GM19455 (cell line): Measurements from ENCODE around the gene IFT25.
"Not testable (repeated sequence)": the region's sequence is repeated elsewhere in the genome, so short reads cannot be mapped to it uniquely, and the experiment has no call there.

ENCODE experiments used
- ATAC-seq: cut with Tn5 transposase; IDR thresholded peaks from one replicate; pipeline ENCODE4 v1.9.1; 2021; ENCODE audit not compliant: unreplicated experiment

Gene IFT25

DNA sequence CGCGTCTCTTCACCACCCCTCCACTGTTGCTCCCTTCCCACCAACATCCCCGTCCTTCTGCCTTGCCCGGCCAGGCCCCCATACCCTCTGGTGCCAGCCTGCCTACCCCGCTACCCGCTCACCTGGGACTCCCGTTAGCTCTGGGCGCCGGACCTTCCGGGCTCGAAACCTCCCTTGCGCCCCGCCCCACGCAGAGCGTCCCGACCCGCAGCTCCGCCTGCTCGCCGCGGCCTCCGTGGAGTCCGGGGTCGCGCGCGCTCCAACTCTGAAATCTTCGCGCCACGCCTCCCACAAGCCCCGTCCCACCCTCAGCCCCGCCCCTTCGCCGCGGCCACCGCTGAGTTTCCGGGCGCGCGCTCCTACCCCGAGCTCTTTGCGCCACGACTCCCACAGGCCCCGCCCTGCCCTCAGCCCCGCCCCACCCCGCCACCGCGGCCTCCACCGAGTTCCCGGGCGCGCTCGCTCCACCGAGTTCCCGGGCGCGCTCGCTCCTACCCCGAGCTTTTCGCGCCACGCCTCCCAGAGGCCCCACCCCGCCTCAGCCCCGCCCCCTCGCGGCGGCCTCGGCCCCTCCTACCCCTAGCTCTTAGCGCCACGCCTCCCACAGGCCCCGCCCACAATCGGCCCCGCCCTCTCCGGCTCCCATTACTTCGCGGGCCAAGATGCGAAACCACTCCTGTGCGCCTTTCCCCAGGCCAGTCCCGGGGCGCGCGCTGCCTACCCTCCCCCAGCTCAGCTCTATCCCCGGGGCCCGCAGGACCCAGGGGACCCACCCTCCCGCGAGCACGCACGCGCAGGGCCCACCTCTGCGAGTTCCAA is at the start of gene IFT25:
TSS of gene IFT25 (minus strand) at position 267 of the 819 bp plus-strand sequence. CDS start 5,617 bp downstream, outside the sequence.
- ATAC-seq, result peak; percentile 67

DNA sequence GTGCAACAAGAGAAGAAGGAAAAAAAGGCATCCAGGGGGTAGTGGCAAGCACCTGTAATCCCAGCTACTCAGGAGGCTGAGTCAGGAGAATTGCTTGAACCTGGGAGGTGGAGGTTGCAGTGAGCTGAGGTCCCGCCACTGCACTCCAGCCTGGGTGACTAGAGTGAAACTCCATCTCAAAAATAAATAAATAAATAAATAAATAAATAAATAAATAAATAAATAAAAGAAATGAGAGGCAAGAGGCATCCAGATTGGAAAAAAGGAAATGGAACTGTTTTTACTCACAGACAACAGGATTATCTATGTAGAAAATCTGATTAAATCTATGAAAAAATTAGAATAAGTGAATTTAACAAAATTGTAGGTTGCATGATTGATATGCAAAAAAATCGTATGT is 49.0 kb upstream of the IFT25 start:
- not testable (repeated sequence) for ATAC-seq

DNA sequence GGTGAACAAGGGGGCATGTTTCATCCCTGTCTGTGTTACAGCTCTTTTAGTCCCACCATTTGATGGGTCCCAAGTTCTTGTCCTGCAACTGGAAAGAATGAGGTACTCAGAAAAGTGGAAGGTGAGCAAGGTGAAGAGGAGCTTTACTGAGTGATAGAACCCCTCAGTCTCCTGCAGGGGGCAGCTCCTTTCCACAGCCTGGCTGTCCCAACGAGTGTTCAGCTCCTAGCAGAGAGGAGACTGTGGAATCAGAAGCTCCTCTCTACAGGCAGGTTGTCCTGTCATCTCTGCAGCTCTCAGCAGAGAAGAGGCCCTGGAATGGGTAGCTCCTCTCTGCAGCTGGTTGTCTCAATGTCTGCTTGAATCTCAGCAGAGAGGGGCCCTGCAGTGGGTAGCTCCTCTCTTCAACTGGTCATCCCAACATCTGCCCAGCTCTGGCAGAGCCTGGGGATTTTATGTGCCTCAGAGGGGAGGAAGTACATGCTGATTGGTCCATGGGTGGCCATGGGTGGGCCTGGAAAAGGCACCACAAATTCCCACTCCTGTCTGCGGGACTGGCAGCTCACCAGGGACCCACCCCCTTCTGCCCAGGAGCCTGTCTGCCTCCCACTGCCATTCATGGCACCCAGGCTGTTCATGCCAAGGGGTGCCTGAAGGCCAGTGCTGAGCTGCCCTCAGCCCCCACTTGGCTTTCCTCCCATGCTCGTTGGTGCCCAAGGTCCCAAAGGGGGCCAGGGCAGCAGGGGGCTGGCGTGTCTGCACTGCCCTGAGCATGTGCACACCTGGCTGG is 46.8 kb upstream of the IFT25 start:
- ATAC-seq, result no peak

DNA sequence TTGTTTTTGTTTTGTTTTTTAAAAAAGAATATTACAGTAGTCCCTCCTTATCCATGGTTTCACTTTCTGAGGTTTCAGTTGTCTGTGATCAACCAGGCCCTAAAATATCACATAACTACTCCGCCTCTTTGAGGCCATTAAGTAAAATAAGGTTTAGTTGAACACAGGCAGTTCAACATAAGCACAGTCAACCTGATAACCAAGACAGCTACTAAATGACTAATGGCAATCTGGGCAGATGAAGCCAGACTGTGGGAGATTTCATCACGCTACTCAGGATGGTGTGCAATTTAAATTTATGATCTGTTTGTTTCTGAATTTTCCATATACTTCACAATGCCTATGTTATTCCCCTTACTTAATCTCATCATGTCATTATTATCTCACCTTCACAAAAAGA is 42.4 kb upstream of the IFT25 start:
- ATAC-seq, result no peak

DNA sequence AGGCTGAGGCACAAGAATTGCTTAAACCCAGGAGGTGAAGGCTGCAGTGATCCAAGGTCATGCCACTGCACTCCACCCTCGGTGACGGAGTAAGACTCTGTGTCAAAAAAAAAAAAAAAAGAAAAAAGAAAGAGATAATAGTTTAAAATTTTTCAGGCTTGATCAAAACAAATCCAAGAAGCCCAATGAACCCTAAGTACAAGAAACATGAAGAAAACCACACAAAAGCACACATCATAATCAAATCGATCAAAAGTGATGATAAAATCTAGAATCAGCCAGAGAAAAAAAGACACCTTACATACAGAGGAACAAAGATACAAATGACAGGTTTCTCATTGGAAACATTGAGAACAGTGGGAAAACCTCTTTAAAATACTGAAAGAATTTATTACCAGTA is 41.0 kb upstream of the IFT25 start:
- ATAC-seq, result no peak

DNA sequence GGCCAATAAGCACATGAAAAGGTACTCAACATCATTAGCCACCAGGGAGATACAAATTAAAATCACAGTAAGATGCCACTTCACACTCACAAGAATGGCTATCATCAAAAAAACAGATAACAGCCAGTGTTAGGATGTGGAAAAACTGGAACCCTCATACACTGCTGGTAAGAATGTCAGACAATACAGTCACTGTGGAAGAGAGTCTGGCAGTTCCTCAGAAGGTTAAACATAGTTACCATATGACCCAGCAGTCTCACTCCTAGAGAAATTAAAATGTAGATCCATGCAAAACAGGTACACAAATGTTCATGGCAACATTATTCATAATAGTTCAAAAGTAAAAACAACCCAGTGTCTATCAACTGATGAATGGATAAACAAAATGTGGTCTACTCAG is 39.2 kb upstream of the IFT25 start:
- ATAC-seq, result no peak

DNA sequence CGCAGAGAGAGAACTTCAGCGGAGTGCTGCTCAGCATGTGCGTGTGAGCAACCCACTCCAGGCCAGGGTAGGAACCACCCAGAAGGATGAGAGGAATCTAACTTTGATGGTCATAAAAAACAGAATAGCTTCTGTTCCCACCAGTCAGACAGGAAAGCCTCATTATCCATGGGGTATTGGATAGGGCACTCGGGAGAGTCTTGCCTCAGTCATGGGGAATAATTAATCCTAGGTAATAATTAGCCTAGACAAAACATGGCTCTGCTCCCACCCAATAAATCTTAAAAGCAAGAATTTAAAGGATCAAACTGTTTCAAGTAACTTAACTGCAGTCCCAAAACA is 37.2 kb upstream of the IFT25 start:
- ATAC-seq, result no peak

DNA sequence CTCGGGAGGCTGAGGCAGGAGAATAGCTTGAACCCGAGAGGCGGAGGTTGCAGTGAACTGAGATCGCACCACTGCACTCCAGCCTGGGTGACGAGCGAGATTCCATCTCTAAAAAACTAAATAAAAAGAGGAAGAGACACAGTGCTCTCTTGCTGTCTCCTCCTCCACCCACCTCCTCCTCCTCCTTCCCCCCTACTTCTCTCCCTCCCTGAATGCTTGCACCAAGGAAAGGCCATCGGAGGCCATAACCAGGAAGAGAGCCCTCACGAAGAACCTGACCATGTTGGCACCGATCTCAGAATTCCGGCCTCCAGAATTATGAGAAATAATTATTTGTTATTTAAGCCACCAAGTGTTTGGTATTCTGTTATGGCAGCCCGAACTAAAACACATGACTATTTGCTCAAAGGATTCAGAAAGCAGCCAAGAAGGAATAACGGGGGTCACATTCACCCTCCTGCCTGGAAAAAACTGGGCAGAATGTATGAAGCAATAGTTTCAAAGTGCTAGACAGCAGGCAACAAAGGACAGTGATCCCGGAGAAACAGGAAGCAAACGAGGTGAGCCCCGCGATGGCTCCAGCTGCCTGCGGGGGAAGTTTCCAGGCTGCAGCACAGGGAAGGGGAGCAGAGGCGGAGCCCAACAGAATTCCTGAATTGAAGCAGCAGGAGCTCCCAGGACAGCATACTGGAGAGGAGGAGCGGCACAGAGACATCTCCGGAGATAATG is 36.7 kb upstream of the IFT25 start:
- ATAC-seq, result no peak

DNA sequence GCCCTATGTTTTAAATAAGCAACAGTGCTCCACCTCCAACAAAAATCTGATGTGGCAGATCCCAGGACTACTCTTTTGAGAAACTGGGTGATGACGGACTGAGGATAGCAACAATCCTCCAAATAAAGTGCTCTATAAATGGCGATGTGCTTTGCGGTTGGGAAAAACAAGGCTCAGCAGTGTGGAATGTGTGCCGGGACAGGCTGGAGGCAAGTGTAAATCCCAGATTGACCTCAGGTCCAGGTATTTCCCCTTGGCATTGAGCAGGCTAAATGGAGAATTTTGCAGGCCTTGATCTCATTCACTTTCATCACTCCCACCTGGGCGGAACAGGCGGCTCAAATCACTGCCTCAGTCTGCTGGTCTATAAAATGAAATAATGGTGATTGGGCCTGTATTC is 35.7 kb upstream of the IFT25 start:
- no peak for ATAC-seq

DNA sequence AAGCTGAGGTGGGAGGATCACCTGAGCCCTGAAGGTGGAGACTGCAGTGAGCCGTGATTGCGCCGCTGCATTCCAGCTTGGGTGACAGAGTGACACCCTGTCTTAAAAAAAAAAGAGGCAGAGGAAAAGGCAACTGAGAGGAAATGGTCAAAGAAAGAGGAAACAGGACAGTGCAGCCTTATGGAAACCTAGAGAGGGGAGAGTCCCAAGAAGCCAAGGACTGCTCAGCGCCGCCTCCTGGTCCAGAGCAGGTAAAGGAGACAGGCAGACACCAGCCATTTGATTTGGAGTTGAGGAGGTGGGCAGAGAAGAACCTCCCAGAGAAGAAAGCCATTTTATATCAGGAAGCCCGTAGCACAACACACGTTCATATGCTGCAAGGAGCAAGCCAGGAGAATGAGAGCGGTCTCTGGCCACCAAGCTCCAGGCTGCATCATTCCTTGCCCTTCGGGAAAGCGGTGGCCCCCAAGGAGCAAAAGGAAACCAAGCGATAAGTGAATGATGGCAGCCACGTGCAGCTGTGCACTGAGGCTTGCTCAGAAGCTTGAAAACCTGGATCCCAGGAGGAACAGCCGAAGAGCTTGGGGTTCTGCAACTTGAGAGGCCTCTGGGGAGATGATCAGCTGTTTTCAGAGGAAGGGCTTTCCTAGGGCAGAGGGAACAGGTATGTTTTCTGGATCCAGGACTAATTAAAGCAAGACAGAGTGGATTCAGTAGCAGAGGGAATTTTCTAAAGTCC is 34.4 kb upstream of the IFT25 start:
- ATAC-seq, result no peak

DNA sequence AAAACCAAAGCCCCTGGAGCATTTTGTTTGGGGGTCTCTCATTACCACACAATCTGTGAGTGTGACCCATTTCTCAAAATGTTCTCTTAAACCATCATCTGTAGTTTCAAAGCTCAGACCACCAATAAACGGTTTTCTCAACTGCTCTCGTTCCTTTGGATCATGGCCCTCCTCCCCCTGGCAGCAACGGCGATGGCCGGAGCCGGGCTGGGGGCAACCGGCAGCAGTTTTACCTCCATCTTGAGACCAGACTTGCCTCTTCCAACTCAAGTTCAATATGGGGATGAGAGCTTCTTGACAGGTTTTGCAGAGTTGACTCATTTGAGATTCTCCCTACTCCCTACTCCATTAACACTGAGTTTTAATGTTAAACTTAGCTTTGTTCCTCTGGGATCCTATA is 30.4 kb upstream of the IFT25 start:
- no peak for ATAC-seq

DNA sequence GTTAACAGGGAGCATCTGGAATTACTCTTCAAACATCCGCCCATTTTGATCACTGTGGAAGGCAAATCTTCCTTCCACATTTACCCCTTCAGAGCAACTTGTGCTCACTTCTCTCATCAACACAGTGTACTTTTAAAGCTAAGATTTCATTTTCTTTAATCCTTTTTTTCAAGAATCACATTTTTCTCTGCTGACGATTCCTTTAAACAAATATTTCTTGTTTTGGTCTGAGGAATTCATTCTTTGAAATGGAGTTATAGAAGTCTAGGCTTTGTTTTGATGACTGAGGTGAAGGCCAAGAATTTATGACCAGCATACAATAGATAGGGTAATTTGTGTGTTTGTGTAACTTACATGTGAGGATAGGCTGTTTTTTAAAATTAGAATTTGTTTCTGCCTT is 26.2 kb upstream of the IFT25 start:
- no peak for ATAC-seq

DNA sequence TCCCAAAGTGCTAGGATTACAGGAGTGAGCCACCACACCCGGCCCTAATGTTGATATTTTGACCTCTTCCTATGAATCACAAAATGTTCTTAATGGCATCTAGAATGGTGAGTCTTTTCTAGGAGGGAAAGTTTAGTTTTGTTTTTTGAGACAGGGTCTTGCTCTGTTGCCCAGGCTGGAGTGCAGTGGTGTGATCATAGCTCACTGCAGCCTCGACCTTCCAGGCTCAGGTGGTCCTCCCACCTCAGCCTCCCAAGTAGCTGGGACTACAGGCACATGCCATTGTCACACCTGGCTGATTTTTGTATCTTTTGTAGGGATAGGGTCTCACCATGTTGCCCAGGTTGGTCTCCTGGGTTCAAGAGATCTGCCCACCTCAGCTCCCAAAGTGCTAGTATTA is 23.8 kb upstream of the IFT25 start:
- not testable (repeated sequence) for ATAC-seq

DNA sequence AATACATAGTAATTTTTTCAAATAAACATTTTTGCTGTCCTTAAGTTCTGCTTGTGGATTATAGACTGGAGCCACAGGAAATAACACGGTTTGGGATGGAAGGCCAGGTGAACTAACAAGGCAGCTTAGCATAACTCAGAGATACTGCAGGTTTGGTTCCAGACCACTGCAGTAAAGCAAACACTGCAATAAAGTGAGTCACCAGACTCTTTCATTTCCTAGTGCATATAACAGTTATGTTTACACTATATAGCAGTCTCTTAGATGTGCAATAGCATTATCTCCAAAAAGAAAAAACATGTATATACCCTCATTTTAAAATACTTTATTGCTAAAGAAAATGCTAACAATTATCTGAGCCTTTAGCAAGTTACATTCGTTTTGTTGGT is 22.6 kb upstream of the IFT25 start:
- no peak for ATAC-seq

DNA sequence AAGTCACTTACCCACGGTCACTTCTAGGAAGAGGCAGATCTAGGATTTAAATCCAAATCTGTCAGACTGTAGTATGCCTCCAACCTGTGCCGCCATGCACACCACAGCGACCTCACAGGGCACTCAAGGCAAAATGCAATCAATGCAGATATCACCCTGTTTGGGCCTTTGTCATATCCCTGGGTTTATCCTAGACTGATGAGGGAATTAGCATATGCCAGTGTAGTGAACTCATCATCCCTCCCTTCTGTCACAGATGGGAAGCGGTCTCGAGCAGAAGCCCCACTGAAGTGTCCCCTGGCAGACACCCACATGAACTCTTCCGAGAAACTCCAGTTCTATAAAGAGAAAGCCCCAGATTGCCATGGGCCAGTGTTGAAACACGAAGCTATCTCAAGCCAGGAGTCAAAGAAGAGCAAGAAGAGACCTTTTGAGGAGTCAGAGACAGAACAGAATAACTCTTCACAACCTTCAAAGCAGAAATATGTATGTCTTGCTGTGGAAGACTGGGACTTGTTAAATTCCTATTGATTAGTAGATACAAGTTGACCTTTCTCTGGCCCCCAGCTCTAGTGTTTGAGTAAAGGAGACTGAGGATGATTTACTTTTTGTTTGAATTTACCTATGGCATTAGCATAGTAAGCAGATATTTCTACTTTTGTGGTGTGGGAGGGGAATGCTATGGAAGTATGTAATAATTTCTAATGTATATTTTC is 22.1 kb upstream of the IFT25 start:
- no peak for ATAC-seq

DNA sequence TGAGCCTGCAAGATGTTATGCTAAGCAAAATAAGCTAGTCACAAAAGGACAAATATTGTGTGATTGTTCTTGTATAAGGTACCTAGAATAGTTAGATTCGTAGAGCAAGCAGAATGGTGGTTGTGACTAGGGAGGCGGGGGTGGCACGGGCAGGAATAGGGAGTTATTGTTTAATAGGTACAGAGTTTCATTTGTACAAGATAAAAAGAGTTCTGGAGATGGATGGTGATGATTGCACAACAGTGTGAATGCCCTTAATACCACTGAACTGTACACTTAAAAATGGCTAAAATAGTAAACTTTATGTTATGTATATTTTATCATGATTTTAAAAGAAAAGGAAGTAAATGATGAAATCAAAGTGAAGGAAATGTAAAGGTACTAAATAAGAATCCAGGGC is 21.3 kb upstream of the IFT25 start:
- ATAC-seq, result no peak

DNA sequence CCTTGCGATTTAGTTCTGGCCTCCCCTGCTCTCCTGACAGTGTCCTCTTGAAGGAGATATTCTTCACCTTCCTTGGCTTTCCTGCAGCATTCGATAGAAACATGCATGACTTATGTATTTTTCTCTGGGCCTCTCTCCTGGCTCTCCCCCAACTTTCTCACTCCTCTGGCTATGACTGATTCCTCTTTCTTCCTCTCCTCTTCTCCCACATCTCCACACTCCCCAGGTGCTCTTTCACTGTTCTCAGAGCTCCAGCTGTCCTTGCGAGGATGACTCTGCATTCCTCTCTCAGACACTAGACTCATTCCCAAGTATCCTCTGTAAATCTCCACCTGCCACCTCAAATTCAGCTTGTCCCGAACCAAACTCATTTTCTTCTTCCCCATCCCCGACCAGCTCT is 18.6 kb upstream of the IFT25 start:
- no peak for ATAC-seq

DNA sequence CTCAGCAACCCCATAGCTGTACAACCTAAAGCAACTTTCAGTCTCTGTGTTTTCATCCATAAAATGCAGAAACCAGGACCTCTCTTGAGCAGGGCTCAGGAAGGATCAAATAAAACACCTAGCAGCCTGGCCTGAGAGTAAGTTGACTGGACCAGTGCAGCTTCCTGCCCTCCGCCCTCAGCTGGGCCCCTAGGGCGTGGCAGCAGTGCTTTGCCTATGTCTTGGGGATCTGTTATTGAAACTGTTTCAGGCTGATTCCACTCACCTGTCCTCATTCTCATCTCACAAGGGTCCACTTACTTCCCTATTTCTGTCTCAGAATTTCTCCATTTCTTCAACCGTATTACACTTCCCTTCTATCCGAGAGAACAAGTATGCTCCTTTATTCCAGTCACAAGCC is 18.0 kb upstream of the IFT25 start:
- ATAC-seq, result no peak

DNA sequence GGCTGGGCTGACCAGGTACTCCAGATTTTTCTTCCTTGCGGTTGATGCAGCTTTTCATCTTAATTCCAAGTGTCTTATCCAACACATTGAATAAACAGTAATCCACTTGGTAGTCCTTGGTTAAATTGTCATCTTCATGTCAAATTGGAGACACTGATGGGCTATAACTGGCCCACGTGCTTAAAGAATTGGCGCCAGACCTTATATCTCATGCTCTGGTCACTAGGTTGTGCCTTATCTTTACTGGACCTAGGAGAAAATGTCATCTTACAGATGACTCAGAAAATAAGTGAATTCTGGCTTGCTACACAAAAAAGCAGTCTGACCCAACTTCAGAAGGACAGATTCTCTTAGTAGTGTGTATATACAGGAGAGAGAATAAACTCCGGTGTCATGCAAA is 16.9 kb upstream of the IFT25 start:
- ATAC-seq, result no peak

DNA sequence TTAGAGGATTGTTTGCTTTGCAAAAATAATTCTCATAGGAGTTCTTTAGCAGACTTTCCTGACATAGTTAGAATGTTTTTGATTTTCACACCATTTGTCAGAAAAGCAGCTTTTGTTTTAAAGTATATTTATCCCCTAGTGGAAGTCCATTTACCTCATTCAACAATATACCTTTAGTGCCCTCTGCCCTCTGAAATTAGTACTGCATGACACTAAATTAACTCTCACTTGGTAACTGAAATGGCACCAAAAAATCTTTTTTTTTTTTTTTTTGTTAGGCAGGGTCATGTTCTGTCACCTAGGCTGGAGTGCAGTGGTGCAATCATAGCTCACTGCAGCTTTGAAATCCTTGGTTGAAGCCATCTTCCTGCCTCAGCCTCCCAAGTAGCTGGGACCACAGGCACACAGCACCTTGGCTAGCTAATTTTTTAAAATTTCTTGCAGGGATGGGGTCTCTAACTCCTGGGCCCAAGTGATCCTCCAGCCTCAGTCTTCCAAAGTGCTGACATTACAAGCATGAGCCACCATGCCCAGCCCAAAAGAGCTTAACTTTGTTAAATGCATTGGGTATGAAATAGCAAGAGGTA is 14.3 kb upstream of the IFT25 start:
- ATAC-seq, result no peak
